Esophagus muscularis mucosa (tissue), 4 donors: Measurements from ENCODE around the gene RRP8. TPM values are rescaled to one million over a fixed set of nuclear protein-coding genes. Genes with fewer than 3 reads are reported as not detected.

Experiments
- DNase-seq: peaks from one replicate; pipeline ENCODE4 v3.0.0-alpha.2; 2017; ENCODE audit errors: extremely low spot score
- H3K27ac ChIP-seq, 4 donors: fragments of 200-600 bp; sonication (generic); replicated peaks in 1 of 4; 1 replicate in 3 of 4; 2 replicates in 1 of 4; pipeline ENCODE4 v1.5.1; 2016 to 2019; ENCODE audit warnings: mild to moderate bottlenecking in 1 of 4
- H3K27me3 ChIP-seq, 4 donors: fragments of 200-600 bp; sonication (generic); one replicate each; pipeline versions ENCODE4 v1.5.1 to v1.6.0; 2016 to 2019
- H3K36me3 ChIP-seq, 4 donors: fragments of 200-600 bp; sonication (generic); one replicate each; pipeline ENCODE4 v1.5.1; 2016 to 2019
- H3K4me1 ChIP-seq, 4 donors: fragments of 200-600 bp; sonication (generic); one replicate each; pipeline ENCODE4 v1.5.1; 2016 to 2019
- H3K4me3 ChIP-seq, 4 donors: fragments of 200-600 bp; sonication (generic); 1 replicate in 2 of 4; 2 replicates in 2 of 4; pipeline ENCODE4 v1.5.1; 2016 to 2019; ENCODE audit warnings: mild to moderate bottlenecking in 4 of 4, moderate library complexity in 1 of 4
- H3K9me3 ChIP-seq, 4 donors: fragments of 200-600 bp; sonication (generic); 1 replicate in 3 of 4; 2 replicates in 1 of 4; pipeline ENCODE4 v1.5.1; 2016 to 2019
- EP300 ChIP-seq: sonication (generic); formaldehyde crosslinking; IDR thresholded peaks from one replicate; pipeline ENCODE4 v1.6.1; 2017; ENCODE audit warnings: antibody characterized with exemption
- POLR2A ChIP-seq: fragments of 450-650 bp; IDR thresholded peaks from one replicate; pipeline ENCODE4 v1.6.1; 2017; ENCODE audit warnings: antibody characterized with exemption, moderate library complexity, mild to moderate bottlenecking, low read depth
- POLR2AphosphoS5 ChIP-seq, 2 donors: sonication (generic); formaldehyde crosslinking; IDR thresholded peaks; one replicate each; pipeline ENCODE4 v1.6.1; 2017; ENCODE audit warnings: antibody characterized with exemption in 2 of 2
- WGBS: methylation state at CpG from one replicate; pipeline ENCODE4 v1.1.5; 2018; 5-methylcytosine and 5-hydroxymethylcytosine counted together
- intact Hi-C: fragments of 100-400 bp; cut with DNase I; formaldehyde crosslinking; loops from one replicate; pipeline ENCODE4 v1.15.1; 2023
- total RNA-seq, 4 donors: library from RNA; depleted of rRNA; stranded (reverse); fragments of >200 nt; gene quantifications; one replicate each; pipeline versions ENCODE4 v1.1.0 to v1.2.1, GENCODE V29; 2016
- TF ChIP-seq, protein P1 (sequence below), 3 experiments: fragments of 200-600 bp in 2 of 3; fragments of 450-650 bp in 1 of 3; sonication (generic) in 2 of 3; IDR thresholded peaks; one replicate each; pipeline ENCODE4 v1.5.1; 2017 to 2019; ENCODE audit warnings: antibody characterized with exemption in 3 of 3, mild to moderate bottlenecking in 2 of 3, moderate library complexity in 1 of 3

The RRP8 gene
- total RNA-seq: 10 to 100 TPM; 12.4 to 34.0 (median 27.0) TPM

DNA sequence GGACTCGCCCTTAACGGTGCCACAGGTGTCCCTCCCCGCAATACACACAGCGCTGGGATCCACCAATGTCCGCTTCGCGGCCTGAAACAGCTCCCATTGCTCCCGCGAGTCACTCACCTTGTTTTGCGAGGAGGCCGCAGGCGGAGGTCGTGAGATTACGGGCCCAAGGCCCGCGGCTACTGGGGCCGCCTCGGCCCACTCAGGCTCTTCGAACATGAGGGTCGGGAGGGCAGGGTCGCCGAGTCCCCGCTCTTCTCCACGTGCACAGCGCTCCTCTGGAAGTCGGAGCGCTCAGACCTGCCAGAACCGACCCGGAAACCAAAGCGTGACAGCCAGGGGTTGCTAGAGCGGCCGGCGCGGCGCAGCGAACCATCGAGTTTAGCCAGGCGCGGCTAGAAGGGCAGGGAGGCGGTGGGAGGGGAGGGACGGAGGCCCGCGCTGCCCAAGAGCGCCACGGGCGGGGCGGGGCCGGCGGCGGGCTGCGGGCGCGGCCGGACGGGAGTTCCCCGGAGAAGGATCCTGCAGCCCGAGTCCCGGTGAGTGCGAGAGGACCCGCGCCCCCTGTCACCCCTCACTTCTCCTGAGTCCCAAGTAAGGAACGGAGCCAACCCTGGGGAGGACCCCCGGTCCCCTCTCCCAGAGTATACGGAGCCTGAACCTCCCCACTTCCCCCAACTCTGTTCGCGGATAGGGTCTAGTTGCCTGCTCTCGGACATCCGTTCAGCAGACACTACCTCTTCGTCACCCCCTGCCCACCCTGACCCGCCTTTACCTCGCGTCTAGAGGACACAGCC lies at the start of gene RRP8, which contains the start of gene ILK:
Gene RRP8 (minus strand): TSS at position 330 of the 794 bp plus-strand sequence. CDS start 114 bp downstream, at position 216.
Gene ILK (plus strand): TSS at position 488 of the 794 bp plus-strand sequence. CDS start 498 bp downstream, outside the sequence.
- TF ChIP-seq EP300 (no peak), POLR2AphosphoS5 (IDR thresholded peaks at IDR 0.05) (peak in 1 of 2 donors; percentile 90), POLR2A (peak; percentile 76)
- TF ChIP-seq, protein P1, sequence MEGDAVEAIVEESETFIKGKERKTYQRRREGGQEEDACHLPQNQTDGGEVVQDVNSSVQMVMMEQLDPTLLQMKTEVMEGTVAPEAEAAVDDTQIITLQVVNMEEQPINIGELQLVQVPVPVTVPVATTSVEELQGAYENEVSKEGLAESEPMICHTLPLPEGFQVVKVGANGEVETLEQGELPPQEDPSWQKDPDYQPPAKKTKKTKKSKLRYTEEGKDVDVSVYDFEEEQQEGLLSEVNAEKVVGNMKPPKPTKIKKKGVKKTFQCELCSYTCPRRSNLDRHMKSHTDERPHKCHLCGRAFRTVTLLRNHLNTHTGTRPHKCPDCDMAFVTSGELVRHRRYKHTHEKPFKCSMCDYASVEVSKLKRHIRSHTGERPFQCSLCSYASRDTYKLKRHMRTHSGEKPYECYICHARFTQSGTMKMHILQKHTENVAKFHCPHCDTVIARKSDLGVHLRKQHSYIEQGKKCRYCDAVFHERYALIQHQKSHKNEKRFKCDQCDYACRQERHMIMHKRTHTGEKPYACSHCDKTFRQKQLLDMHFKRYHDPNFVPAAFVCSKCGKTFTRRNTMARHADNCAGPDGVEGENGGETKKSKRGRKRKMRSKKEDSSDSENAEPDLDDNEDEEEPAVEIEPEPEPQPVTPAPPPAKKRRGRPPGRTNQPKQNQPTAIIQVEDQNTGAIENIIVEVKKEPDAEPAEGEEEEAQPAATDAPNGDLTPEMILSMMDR (IDR thresholded peaks at IDR 0.05): peak; percentile 27 to 52 (median 47)
- no peaks in the 10 kb centered on the region for H3K9me3 ChIP-seq
- H3K27ac ChIP-seq: peak within 1 kb of the TSS; percentile 97 to 98 (median 98)
- H3K4me3 ChIP-seq: peak within 1 kb of the TSS; percentile 80 to 99 (median 86)
- 2% methylated on average over 43 of the region's 72 CpGs for WGBS
- peaks cover 59 to 84% (median 76%) of the 10 kb centered on the region in 4 donors for H3K4me1 ChIP-seq
- no peaks in the 10 kb centered on the region for H3K27me3 ChIP-seq
- H3K36me3 ChIP-seq: peaks cover 29 to 42% (median 40%) of the 10 kb centered on the region in 4 donors
- intact Hi-C loops: loop anchor here (2.0 to 10.0 kb wide), 3 partner anchors 79 to 209 kb away; partner anchors contain the start of genes MRPL17, SMPD1 and TRIM3
- DNase-seq: peak; percentile 97

DNA sequence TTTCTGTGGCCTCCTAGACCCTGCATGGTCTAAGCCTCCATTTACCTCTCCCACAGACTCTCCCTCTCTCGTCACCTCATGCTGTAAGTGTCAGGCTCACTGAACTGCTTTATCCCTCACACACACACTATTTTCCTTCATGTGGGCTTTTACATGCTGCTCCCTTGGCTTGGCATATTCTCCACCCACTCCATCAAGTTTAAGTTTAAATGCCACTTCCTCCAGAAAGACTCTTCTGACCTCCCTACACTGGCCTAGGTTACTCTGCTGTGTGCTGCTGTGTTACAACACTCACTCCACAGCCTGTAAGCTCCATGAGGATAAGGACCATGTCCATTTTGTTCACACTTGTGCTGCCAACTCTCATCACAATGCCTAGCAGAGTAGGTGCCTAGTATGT lies 49.7 kb upstream of the RRP8 start:
- H3K4me1 ChIP-seq: peaks cover 13 to 58% (median 35%) of the 10 kb centered on the region in 4 donors
- intact Hi-C loops: no loop called here
- no peaks in the 10 kb centered on the region for H3K27me3 ChIP-seq
- peak overlapping the region in 1 of 4 donors; percentile 83 for H3K27ac ChIP-seq
- no peaks in the 10 kb centered on the region for H3K36me3 ChIP-seq
- peak; percentile 64 for DNase-seq
- no peak overlapping the region for H3K4me3 ChIP-seq
- TF ChIP-seq POLR2A (no peak), POLR2AphosphoS5 (IDR thresholded peaks at IDR 0.05) (no peak), EP300 (no peak)
- TF ChIP-seq, protein P1 (IDR thresholded peaks at IDR 0.05): no peak
- no peaks in the 10 kb centered on the region for H3K9me3 ChIP-seq
- WGBS: 83% methylated on average over 1 of the region's 1 CpG

DNA sequence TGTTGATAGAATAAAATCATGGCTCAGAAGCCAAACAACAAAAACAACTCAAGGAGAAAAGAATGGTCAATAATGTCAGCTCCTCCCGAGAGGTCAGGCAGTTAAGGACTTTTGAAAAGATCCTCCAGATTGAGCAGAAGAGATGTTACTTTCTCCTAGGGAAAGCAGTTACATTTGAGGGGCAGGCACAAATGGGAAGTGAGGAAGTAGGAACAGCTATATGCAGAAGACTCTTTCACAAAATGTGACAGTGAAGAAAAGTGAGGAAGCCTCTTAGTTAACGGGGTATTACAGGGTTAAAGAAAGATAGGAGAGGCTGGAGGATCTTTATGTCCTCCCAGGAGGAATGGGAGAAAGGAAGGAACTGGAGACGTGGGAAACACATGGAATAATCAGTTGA lies 48.8 kb upstream of the RRP8 start:
- no peaks in the 10 kb centered on the region for H3K27me3 ChIP-seq
- TF ChIP-seq POLR2AphosphoS5 (IDR thresholded peaks at IDR 0.05): no peak
- no peak for TF ChIP-seq EP300
- TF ChIP-seq POLR2A: no peak
- TF ChIP-seq, protein P1 (IDR thresholded peaks at IDR 0.05): no peak
- WGBS: 59% methylated on average over 3 of the region's 3 CpGs

GRCh38 chr11:6650980-6651379 lies 47.6 kb upstream of the RRP8 start:
- peak; percentile 72 for DNase-seq
- TF ChIP-seq, protein P1 (IDR thresholded peaks at IDR 0.05): no peak
- TF ChIP-seq EP300 (no peak), POLR2A (no peak), POLR2AphosphoS5 (IDR thresholded peaks at IDR 0.05) (no peak)
- Histone ChIP-seq H3K27me3 (no peaks in the 10 kb centered on the region), H3K9me3 (no peaks in the 10 kb centered on the region), H3K36me3 (no peaks in the 10 kb centered on the region), H3K4me1 (peaks cover 29 to 65% (median 52%) of the 10 kb centered on the region in 4 donors), H3K4me3 (no peak overlapping the region), H3K27ac (no peak overlapping the region)
- intact Hi-C loops: no loop called here
- WGBS: 83% methylated on average over 6 of the region's 6 CpGs

More for the DNA sequence above, 48.8 kb upstream of the RRP8 start:
- Histone ChIP-seq H3K9me3 (no peaks in the 10 kb centered on the region), H3K4me3 (no peak overlapping the region), H3K4me1 (peaks cover 21 to 64% (median 43%) of the 10 kb centered on the region in 4 donors), H3K36me3 (no peaks in the 10 kb centered on the region), H3K27ac (no peak overlapping the region)
- peak; percentile 50 for DNase-seq
- intact Hi-C loops: no loop called here
